NCI-H2107 treated with DMSO at 0.1 percent for 48 hours (cell line): ENCODE measurements around the gene CT47A7.
"Not testable (repeated sequence)": the region's sequence is repeated elsewhere in the genome, so short reads cannot be mapped to it uniquely, and the experiment has no call there.

ENCODE experiments used
- DNase-seq: peaks from one replicate; lab custom pipeline; 2025; ENCODE audit not compliant: unreplicated experiment; lab: John Stamatoyannopoulos, UW

Gene CT47A7

GRCh38 chrX:120956500-120956899 lies at the start of gene CT47A7:
Gene CT47A7, minus strand, starts transcription at chrX:120956600. Its CDS starts 255 bp downstream, at chrX:120956345.
- not testable (repeated sequence) for DNase-seq

- no peak for DNase-seq
Measured at GRCh38 chrX:121000589-121000988, 44.2 kb upstream of the CT47A7 start.

- no peak for DNase-seq
Measured at GRCh38 chrX:120999413-120999812, 43.0 kb upstream of the CT47A7 start.

- not testable (repeated sequence) for DNase-seq
Measured at GRCh38 chrX:120985660-120986059, 29.3 kb upstream of the CT47A7 start, which contains the start of gene CT47A1. Gene CT47A1, minus strand, starts transcription at chrX:120985760. Its CDS starts 231 bp downstream, at chrX:120985529.
